AG08395 (cell line): ENCODE data around the gene ZNF714.

Experiments used
- DNase-seq: peaks from one replicate; pipeline ENCODE4 v3.0.0; 2012; ENCODE audit warnings: mixed read lengths, low spot score

The ZNF714 gene

GRCh38 chr19:21082011-21082975, at the start of gene ZNF714:
Gene ZNF714 (plus strand): TSS chr19:21082203. CDS start chr19:21098269, 16,066 bp downstream.
- DNase-seq, result peak; percentile 90

- DNase-seq, result no peak
These were observed 37.0 kb upstream of the ZNF714 start for GRCh38 chr19:21045028-21045427.

- DNase-seq, result no peak
These were observed 35.5 kb upstream of the ZNF714 start for GRCh38 chr19:21046489-21046888.

DNA sequence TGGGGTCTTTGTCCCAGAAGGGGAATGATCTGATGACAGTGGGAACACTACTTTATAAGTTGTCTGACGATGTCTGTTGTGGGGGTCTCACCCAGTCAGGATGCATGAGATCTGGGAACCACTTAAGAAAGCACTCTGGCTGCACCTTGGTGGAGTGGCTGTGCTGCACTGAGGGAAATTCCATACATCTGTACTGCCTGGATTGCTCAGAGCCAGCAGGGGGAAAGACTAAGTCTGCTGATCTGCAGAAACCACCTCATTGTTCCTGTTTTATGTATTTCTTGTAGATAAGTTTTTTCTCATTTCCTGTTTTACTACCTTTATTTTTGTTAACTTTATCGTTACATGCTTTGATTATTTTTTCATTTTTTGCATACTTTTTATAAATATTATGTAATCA, 34.3 kb upstream of the ZNF714 start:
- DNase-seq, result no peak

DNA sequence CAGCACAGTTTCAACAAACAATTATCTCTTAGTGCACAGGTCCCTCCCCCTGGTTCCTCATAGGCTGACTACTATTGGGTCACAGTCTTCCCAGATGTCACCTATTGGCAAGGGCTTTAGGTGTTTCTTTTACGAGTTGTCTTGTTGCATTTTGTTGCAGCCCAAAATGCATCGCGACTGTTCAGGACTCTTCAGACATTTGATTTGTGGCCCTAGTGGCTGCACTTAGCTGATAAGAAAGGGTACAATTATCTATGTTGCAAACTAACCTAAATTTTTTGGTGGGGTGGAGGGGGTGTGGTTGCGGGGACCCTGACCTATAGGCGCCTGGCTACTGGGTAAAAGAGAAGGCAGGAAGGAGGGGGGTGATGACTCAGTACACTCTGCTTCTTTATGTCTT, 29.1 kb upstream of the ZNF714 start:
- no peak for DNase-seq

DNA sequence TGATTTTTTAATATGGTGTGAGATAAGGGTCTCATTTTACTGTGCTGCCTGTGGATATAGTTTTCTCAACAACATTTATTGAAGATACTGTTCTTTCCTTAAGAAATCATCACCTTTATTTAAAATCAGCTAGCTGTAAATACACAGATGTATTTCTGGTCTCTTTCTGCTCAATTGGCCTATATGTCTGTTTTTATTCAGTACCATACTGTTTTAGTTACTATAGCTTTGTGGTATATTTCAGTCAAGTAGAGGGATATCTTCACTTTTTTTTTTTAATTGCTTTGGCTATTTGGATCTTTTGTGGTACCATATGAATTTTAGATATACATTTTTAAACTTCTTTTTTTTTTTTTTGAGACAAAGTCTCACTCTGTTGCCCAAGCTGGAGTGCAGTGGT, 16.7 kb upstream of the ZNF714 start:
- no peak for DNase-seq

GRCh38 chr19:21084343-21084742, 2.3 kb downstream of the ZNF714 start:
- peak; percentile 19 for DNase-seq

GRCh38 chr19:21087871-21088270, 5.9 kb downstream of the ZNF714 start:
- DNase-seq, result no peak

- DNase-seq, result peak; percentile 17
These were observed 10.1 kb downstream of the ZNF714 start for GRCh38 chr19:21092109-21092508.

- no peak for DNase-seq
These were observed 12.5 kb downstream of the ZNF714 start for GRCh38 chr19:21094347-21095025.

- no peak for DNase-seq
These were observed 16.3 kb downstream of the ZNF714 start for GRCh38 chr19:21098291-21098690.

DNA sequence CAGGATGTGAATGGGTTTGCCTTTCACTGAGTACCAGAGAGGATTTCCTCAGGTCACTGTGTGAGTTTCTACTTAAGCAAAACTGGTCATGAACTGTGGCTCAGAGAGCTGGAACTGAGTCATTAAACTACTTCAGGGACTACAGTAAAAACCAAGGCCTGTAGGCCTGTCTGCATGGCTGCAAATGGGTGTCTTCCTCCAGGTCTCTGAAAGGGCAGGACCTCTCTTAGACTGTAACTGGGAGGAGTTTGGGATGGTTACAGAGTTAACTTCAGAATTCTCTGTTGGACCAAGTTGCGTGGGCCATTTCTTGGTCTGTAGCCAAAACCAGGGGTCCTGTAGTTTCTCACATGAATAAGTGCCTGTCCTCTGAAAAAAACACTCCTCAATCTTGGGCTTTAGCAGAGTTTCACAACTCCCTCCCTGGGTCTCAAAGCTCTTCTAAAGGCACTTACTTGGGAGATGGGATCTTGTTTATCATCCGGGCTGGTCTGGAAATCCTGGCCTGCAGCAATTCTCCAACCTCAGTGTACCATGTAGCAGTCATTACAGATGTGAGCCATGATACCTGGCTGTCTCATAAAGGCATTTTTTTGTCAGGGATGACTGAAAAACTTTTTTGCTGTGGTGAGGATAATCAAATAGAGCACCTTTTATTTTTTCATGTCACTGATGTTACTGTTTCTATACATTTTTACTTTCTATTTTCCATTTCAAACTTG, 19.7 kb downstream of the ZNF714 start:
- DNase-seq, result no peak

DNA sequence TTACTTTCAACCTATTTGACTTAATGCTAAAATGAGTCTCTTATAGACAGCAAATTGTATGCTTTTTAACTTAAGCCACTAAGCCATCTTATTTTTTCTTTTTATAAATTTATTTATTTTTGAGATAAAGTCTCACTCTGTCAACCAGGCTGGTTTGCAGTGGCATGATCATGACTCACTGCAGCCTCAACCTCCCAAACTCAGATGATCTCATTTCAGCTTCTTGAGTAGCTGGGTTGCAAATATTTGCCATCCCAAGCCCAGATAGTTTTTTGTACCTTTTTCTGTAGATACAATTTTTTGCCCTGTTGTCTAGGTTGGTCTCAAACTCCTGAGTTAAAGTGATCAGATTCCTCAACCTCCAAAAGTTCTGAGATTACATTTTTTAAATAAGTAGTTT, 27.1 kb downstream of the ZNF714 start:
- DNase-seq, result no peak

- DNase-seq, result no peak
These were observed 28.2 kb downstream of the ZNF714 start for GRCh38 chr19:21110183-21110582.

- no peak for DNase-seq
These were observed 33.4 kb downstream of the ZNF714 start for GRCh38 chr19:21115430-21115829.

GRCh38 chr19:21117041-21117907, 35.3 kb downstream of the ZNF714 start:
- DNase-seq, result no peak

DNA sequence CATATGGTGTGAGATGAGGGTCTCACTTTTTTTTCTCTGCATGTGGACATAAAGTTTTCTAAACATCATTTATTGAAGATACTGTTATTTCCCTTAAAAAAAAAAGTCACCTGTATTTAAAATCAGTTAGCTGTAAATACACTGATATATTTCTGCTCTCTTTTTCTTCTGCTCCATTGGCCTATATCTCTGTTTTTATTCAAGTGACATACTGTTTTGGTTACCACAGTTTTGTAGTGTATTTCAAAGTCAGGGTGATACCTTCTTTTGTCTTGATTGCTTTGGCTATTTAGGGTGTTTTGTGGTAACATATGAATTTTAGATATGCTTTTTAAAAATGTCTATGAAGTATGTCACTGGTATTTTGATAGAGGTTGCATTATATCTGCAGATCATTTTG, 44.1 kb downstream of the ZNF714 start:
- DNase-seq, result no peak

DNA sequence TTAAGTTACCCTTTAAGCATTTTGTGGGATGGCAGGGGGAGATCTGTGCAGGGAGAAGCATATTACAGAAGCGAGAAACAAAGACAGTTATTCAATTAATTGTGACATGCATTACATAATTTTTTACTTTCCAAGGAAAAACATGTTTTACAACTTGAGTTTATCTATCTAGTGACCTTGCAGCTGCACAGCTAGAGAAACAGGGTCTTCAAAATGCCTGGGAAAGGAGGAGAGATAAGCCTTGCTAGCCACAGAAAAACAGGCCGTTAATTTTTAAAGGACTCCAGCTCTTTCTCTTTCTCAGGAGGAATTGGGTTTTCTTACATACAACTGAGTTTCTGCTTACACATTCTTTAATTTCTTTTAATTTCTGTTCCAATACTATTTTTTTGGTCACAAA, 45.0 kb downstream of the ZNF714 start:
- DNase-seq, result no peak

- no peak for DNase-seq
These were observed 45.9 kb downstream of the ZNF714 start for GRCh38 chr19:21127898-21128297.

GRCh38 chr19:21128901-21129698, 47.1 kb downstream of the ZNF714 start:
- no peak for DNase-seq
